ENCODE results near the gene CLSTN1.
"Not testable (repeated sequence)": the region's sequence is repeated elsewhere in the genome, so short reads cannot be mapped to it uniquely, and the experiment has no call there.

The CLSTN1 gene

GRCh38 chr1:9767964-9768668 is 55.6 kb downstream of the CLSTN1 start:
- H3K27ac ChIP-seq, result no peak overlapping the region
- no peak for TF ChIP-seq CTCF (conservative IDR thresholded peaks at IDR 0.05)

GRCh38 chr1:9766759-9767442 is 56.9 kb downstream of the CLSTN1 start:
- H3K27ac ChIP-seq, result no peak overlapping the region
- TF ChIP-seq CTCF (conservative IDR thresholded peaks at IDR 0.05), result no peak

GRCh38 chr1:9764550-9764949 is 59.2 kb downstream of the CLSTN1 start:
- TF ChIP-seq CTCF (conservative IDR thresholded peaks at IDR 0.05), result no peak
- no peak overlapping the region for H3K27ac ChIP-seq

GRCh38 chr1:9763914-9764313 is 59.9 kb downstream of the CLSTN1 start:
- no peak for TF ChIP-seq CTCF (conservative IDR thresholded peaks at IDR 0.05)
- no peak overlapping the region for H3K27ac ChIP-seq

GRCh38 chr1:9762446-9762845 is 61.3 kb downstream of the CLSTN1 start:
- H3K27ac ChIP-seq, result not testable (repeated sequence)

GRCh38 chr1:9761855-9762254 is 61.9 kb downstream of the CLSTN1 start:
- no peak for TF ChIP-seq CTCF (conservative IDR thresholded peaks at IDR 0.05)
- no peak overlapping the region for H3K27ac ChIP-seq

GRCh38 chr1:9760824-9761223 is 62.9 kb downstream of the CLSTN1 start:
- TF ChIP-seq CTCF (conservative IDR thresholded peaks at IDR 0.05), result no peak
- no peak overlapping the region for H3K27ac ChIP-seq

GRCh38 chr1:9759939-9760338 is 63.8 kb downstream of the CLSTN1 start:
- H3K27ac ChIP-seq, result 0 out of 2 replicates have a peak overlapping the region, but pooled peaks have one; percentile 18

More at GRCh38 chr1:9759939-9760338, 63.8 kb downstream of the CLSTN1 start:
- TF ChIP-seq CTCF (conservative IDR thresholded peaks at IDR 0.05), result no peak

Data from VCaP (cell line).